Ammon's horn (tissue), 1 donor: ENCODE results near the gene CSGALNACT2.
A peak's percentile ranks its signal among the peaks of the same experiment; 100 is the strongest.

ENCODE experiments used
- DNase-seq: peaks from one replicate; pipeline ENCODE4 v3.0.0-alpha.2; 2016; ENCODE audit warnings: low spot score

CSGALNACT2 gene

DNA sequence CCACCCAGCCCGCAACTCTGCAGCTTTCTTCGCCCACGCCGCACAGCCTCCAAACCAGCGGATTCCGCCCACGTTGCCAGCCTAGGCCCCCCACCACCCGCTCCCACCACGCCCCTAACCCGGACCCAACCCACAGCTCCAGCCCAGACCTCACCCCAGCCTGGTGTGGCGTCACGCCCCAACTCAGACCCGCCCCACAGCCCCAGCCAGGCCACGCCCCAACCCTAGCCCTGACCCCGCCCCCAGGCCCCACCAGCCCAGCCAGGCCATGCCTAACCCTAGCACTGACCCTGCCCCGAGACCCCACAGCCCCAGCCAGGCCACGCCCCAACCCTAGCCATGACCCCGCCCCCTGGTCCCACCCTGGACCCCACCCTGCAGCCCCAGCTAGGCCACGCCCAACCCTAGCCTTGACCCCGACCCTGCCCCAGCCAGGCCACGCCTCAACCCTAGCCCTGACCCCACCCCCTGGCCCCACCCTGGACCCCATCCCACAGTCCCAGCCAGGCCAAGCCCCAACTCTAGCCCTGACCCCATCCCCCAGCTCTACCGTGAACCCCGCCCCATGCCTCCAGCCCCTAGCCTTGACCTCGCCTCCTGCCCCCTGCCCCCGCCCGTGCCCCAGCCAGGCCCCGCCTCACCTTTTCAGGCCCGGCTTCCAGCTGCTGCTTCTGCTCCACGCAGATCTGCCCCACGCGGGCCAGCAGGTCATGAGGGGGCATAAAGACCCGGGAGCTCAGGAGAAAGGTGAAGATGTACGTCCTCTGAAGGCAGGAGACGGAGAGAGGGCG lies 64.6 kb downstream of the CSGALNACT2 start:
- no peak for DNase-seq

- no peak for DNase-seq
These were observed 65.3 kb downstream of the CSGALNACT2 start for GRCh38 chr10:43203448-43204041.

DNA sequence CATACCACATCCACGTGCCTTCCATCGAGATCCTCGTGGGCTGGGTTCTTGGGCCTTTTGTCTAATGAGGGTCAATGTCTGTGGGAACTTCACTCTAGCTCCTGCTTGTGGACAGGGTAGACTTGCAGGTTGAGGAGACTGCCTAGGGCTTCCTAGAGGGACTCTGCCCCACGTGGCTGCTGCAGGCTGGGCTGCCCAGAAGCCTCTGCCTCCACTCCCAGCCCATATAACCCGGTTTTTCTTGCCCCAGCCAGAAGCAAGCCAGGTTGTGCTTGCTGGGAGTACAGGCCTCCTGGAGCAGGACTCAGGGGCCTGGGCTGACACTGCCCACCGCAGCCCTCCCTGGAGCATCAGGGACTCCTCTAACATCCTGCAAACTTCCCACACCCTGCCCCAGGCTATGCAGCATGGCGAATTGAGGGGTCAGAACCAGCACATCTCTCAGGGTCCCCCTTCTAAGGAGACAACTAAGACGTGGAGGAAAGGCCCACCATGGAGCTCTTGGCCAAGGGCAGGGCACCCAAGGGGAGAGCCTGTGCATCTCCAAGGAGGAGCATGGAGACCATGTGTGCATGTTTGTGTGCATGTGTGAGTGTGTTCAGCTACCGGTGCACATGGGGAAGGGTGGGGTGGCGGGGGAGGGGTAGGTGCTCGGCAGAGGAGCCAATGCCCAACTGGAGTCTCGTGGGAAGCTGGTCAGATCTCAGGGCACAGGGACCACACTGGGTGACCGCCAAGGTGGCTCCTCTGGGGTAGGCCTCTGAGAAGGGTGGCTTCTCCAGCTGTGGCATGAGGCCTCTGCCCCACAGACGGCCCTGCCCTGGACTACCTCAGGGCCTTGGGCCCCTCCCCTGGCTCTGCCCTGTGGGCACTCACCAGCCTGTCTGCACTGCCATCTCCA lies 66.0 kb downstream of the CSGALNACT2 start:
- no peak for DNase-seq

DNA sequence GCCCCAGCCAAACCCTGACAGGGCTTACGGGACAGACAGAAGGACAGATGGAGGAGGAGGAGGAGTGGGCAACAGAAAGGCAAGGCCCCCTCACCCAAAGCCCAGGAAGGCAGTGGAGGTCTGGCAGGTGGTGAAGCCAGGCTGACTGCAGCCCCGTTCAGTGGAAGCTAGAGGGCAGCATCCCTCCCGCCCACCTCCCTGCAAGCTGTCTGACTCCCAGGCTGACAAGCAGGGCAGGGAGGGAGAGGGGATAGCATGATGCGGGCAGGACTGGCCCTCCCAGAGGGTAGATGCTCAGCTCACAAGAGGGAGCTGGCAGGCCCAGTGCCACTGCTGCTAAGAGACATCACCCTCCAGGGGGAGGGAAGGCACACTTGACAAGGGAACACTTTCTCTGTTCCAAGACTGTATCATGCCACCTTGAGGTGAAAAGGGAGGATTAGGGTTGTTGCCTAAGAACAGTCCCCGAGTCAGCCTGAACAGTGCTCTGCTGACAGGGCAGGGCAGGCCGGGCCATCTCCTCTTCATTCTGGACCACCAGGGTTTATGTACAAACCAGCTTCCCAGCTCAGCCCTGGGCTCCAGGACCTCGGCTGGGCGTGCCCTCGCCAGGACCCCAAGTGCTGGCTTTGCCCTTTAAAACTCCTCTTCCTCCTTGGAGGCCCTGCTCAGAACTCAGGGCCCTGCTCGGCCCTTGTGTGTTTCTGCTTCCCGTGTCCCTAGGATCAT lies 66.9 kb downstream of the CSGALNACT2 start:
- DNase-seq: peak; percentile 81

DNA sequence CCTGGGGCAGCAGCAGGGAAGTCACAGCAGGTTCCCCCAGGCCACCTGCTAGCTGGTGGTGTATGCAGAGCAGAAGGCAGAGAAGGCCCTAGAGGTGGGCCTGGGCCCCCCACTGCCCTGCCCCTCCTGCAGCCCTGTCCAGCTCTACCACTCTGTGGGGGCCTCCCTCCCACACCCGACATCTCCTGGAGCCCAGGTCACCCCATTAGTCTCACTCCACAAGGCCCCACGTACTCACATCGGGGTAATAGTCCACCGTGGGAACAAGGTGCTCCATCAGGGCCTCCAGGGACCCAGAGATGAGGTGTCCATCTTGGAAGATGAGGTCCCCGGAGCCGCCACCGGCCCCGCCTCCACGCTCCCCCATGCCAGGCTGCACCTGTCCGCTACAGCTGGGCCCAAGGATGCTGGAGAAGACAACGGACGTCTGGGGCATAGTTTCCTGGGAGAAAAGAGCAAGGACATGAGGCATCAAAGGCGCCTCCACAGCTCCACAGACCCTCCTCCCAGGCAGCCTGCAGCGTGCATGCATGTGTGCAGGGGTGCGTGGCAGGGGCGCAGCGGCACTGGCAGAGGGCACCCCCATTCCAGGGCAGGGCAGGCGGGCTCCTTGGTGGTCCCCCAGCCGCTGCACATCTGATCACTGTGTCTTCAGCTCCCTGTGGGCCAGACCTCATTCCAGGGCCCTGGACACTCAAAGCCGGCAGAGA lies 67.6 kb downstream of the CSGALNACT2 start:
- no peak for DNase-seq

DNA sequence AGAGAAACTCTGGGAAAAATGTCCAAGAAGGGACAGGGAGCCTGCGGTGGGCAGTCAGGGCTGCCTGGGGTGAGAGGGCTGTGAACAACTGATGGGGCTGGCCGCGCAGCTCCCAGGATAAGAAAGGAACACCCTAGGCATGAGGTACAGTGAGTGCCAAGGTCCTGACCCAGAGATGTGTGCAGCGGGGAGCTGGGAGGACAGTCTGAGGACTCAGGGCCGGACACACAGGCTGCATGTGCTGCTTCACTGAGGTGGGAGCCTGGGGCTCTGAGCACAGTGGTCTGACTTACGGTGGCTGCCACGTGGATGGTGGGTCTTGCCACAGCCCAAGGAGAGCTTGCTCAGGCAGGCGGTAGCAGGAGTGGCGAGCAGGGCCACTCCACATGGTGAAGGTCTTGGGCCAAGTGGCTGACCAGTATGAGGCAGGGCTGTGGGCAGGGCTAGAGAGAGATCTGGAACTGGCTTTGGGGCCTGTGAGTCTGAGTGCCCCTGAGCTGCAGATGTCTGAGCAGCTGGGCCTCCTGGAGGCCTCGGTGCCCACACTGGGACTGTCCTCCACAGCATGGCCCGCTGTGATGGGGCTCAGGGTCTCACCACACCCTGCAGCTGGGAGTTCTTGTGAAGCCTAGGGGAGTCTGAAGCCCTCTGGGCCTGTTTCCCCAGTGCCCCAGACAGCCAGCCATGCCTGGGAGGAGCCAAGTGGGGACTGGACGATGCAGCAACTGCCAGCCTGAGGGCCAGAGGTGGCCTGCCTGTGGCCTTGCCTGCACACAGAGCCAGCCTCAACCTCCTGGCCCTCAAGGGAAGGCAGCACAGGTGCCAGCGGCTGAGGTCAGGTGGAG lies 68.4 kb downstream of the CSGALNACT2 start:
- no peak for DNase-seq

DNA sequence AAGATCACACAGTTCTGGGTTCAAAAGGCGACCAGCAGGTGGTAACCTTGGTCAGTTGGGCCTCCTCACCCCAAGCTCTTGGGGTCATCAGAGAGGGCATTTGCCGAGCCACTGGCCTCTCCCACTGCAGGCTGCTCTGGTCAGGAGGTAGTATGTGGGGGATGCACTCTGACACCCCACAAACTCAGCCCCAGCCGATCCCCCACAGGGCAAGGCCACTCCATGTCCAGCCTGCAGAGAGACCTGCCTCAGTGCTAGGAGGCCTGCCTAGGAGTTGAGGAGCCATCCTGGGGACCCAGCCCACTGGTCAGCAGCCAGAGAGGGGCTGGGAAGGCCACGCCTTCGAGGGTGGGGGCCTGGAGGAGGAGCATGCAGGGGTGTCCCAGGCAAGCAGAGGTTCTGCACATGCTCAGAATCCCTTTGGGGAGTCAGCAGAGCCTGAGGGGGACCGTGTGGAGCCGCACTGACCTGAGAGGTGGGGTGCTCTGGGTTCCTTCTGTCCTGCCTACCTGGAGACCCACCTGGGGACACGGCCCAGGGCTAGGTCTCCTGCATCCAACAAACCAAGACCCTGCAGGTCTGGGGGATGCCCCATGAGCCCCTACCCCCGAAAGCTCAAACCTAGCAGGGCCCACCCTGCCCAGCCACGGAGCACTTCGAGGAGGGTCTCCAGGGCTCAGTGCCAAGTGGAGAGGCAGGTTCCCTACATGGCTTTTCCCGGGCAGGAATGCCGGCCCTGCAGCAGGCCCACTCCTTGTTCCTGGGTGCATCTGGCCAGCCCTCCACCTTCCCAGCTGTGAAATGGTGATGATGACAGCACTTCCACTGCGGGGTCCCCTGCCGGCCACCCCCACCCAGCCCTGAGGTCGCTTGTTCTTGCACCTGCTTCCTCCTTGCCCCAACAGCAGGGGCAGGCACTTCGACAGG lies 70.2 kb downstream of the CSGALNACT2 start:
- DNase-seq: no peak

- DNase-seq: no peak
These were observed 70.8 kb downstream of the CSGALNACT2 start for GRCh38 chr10:43209074-43209455.

DNA sequence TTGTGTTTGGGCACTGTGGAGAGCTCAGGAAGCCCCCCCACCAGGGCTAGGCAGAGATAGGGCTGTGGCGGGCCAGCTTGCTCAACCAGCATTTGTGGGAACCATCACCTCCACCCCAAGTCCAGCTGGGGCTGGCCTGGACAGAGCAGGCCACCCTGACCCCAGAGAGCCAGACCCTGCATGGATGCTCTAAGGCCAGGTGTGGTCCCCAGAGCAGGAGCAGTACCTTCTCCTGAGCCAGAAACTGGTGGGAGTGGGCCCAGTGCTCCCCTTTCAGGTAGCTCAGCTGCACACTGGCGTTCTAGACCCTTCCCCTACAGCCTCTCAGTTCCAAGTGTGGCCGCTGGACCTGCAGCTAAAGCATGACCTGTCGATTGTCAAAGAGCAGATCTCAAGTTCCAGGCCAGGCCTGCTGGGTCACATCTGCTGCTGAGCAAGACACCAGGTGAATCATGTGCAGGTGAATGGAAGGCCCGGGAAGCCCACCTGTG lies 71.5 kb downstream of the CSGALNACT2 start:
- DNase-seq: no peak

DNA sequence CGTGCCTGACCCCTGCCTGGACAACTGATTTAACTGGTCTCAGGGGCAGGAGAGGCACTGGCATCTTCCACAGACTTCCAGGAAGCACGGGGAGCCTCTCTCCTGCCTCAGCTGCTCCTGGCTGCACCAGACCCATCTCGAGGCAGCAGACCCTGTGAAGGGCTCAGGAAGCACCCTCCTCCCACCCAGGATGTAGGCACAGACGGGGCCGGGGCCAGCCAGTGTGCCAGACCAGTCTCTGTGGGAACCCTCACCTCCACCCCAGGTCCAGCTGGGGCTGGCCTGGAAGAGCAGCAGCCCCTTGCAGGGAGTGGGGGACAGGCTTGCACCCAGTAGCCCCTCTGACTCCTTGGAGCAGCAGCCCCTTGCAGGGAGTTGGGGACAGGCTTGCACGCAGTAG lies 72.3 kb downstream of the CSGALNACT2 start:
- no peak for DNase-seq

- no peak for DNase-seq
These were observed 72.8 kb downstream of the CSGALNACT2 start for GRCh38 chr10:43211030-43211429.

GRCh38 chr10:43211431-43212042 lies 73.3 kb downstream of the CSGALNACT2 start:
- no peak for DNase-seq

DNA sequence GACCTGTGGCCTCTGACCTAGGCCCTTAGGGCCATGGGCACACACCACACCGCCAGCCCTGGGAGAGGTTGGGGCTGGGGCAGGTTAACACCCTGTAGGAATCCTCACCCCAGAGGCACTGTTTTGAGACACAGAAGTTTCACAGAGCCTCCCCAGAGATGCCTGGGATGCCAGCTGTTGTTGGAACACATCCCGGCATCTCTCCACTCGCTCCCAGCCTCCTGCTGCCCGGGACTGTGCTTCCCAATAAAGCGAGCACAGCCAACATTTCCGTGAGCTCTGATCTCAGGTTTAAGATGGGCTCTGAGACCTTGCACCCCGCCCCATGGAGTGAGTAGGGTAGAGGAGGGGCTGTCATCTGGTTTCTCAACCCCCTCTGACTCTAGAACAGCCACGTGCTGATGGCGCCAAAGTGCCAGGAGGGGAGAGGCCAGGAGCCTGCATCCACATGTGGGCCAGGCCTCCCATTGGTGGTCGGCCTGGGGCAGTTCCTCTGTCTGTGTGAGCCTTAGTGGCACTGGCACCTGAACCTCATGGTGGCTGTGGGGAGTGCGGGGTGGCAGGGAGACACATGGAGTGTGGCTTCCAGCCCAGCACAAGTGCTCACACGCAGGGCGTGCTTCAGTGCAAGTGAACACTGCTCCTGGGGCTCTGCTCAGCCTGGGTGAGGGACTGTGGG lies 73.9 kb downstream of the CSGALNACT2 start:
- peak; percentile 50 for DNase-seq

- no peak for DNase-seq
These were observed 76.1 kb downstream of the CSGALNACT2 start for GRCh38 chr10:43214071-43214955.

- DNase-seq: peak; percentile 51
These were observed 76.8 kb downstream of the CSGALNACT2 start for GRCh38 chr10:43214956-43215561.

GRCh38 chr10:43215758-43216455 lies 77.7 kb downstream of the CSGALNACT2 start:
- peak; percentile 38 for DNase-seq
